Measurements from ENCODE around the gene FAM131A. TPM values are rescaled to one million over a fixed set of nuclear protein-coding genes. Genes with fewer than 3 reads are reported as not detected.

Gene FAM131A
- total RNA-seq, 1 donor from 2014 or later = 17.4 TPM

- H3K27me3 Mint-ChIP-seq (ENCODE audit: low read depth) = no peaks in the 10 kb centered on the region
- no peak overlapping the region for H3K4me3 Mint-ChIP-seq
- TF ChIP-seq, protein P1, sequence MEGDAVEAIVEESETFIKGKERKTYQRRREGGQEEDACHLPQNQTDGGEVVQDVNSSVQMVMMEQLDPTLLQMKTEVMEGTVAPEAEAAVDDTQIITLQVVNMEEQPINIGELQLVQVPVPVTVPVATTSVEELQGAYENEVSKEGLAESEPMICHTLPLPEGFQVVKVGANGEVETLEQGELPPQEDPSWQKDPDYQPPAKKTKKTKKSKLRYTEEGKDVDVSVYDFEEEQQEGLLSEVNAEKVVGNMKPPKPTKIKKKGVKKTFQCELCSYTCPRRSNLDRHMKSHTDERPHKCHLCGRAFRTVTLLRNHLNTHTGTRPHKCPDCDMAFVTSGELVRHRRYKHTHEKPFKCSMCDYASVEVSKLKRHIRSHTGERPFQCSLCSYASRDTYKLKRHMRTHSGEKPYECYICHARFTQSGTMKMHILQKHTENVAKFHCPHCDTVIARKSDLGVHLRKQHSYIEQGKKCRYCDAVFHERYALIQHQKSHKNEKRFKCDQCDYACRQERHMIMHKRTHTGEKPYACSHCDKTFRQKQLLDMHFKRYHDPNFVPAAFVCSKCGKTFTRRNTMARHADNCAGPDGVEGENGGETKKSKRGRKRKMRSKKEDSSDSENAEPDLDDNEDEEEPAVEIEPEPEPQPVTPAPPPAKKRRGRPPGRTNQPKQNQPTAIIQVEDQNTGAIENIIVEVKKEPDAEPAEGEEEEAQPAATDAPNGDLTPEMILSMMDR (IDR thresholded peaks at IDR 0.05; ENCODE audit: unreplicated experiment) = no peak
- no peak for DNase-seq (ENCODE audit: low spot score in 2 of 2, unreplicated experiment in 2 of 2)
- H3K36me3 Mint-ChIP-seq = peaks cover 7% of the 10 kb centered on the region
- H3K27ac Mint-ChIP-seq = no peak overlapping the region
- no peaks in the 10 kb centered on the region for H3K9me3 Mint-ChIP-seq
- peaks cover 21% of the 10 kb centered on the region for H3K4me1 Mint-ChIP-seq
These were observed 12.4 kb downstream of the FAM131A start for GRCh38 chr3:184349563-184350470.

DNA sequence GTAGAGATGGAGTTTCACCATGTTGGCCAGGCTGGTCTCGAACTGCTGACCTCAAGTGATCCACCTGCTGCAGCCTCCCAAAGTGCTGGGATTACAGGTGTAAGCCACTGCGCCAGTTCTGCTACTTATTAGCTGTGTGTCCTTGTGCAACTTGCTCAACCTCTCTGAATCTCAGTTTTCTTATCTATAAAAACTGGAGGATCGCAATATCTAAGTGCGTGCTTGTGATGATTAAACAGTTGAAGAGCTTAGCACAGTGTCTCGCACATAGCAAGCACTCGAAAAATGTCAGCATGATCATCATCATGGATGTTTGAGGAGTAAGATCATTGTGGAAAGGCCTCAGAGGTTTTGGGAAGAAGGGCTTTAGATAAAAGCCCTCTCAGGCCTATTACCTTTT, 13.2 kb downstream of the FAM131A start:
- peaks cover 16% of the 10 kb centered on the region for H3K4me1 Mint-ChIP-seq
- no peaks in the 10 kb centered on the region for H3K27me3 Mint-ChIP-seq (ENCODE audit: low read depth)
- no peak overlapping the region for H3K4me3 Mint-ChIP-seq
- peaks cover 8% of the 10 kb centered on the region for H3K36me3 Mint-ChIP-seq
- no peak for DNase-seq (ENCODE audit: low spot score in 2 of 2, unreplicated experiment in 2 of 2)
- no peaks in the 10 kb centered on the region for H3K9me3 Mint-ChIP-seq
- TF ChIP-seq, protein P1 (IDR thresholded peaks at IDR 0.05; ENCODE audit: unreplicated experiment) = no peak
- no peak overlapping the region for H3K27ac Mint-ChIP-seq

- peaks cover 15% of the 10 kb centered on the region for H3K4me1 Mint-ChIP-seq
- H3K27me3 Mint-ChIP-seq (ENCODE audit: low read depth) = no peaks in the 10 kb centered on the region
- H3K36me3 Mint-ChIP-seq = peaks cover 8% of the 10 kb centered on the region
- TF ChIP-seq, protein P1 (IDR thresholded peaks at IDR 0.05; ENCODE audit: unreplicated experiment) = no peak
- no peaks in the 10 kb centered on the region for H3K9me3 Mint-ChIP-seq
- no peak overlapping the region for H3K27ac Mint-ChIP-seq
- no peak for DNase-seq (ENCODE audit: low spot score in 2 of 2, unreplicated experiment in 2 of 2)
- no peak overlapping the region for H3K4me3 Mint-ChIP-seq
These were observed 14.2 kb downstream of the FAM131A start for GRCh38 chr3:184351511-184352148.

DNA sequence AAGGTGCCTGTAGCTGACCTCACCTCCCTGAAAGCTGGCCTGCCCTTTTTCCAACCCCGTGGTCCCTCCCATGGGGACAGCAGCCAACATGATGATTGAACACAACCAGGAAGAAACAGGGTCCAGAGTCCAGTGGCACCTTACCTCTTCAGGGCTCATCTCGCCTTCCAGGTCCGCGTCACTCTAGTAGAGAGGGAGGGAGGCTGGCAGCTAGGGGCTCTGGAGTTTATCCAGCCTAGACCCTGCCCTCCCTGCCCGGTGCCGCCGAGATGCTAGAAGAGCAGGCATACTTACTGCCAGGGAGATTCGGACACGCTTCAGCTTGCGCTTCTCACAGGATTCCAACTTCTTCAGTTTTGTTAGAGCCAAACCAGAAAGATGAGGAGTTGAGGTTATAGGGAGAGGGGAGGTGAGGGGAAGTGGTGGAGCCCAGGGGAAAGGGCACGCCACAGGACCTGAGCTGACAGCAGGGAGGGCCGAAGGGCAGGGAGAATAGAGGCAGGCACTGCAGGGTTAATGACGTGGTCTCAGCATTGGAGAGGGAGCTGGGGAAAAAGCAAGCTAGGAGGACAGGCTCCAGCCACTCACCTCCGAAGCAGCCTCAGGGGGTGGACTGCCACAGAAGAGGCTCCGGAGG, 14.9 kb downstream of the FAM131A start:
- Mint-ChIP-seq H3K4me3 (no peak overlapping the region), H3K27ac (no peak overlapping the region), H3K27me3 (ENCODE audit: low read depth) (no peaks in the 10 kb centered on the region), H3K36me3 (peaks cover 8% of the 10 kb centered on the region), H3K4me1 (peaks cover 15% of the 10 kb centered on the region), H3K9me3 (no peaks in the 10 kb centered on the region)
- no peak for DNase-seq (ENCODE audit: low spot score in 2 of 2, unreplicated experiment in 2 of 2)
- TF ChIP-seq, protein P1 (IDR thresholded peaks at IDR 0.05; ENCODE audit: unreplicated experiment) = no peak

DNA sequence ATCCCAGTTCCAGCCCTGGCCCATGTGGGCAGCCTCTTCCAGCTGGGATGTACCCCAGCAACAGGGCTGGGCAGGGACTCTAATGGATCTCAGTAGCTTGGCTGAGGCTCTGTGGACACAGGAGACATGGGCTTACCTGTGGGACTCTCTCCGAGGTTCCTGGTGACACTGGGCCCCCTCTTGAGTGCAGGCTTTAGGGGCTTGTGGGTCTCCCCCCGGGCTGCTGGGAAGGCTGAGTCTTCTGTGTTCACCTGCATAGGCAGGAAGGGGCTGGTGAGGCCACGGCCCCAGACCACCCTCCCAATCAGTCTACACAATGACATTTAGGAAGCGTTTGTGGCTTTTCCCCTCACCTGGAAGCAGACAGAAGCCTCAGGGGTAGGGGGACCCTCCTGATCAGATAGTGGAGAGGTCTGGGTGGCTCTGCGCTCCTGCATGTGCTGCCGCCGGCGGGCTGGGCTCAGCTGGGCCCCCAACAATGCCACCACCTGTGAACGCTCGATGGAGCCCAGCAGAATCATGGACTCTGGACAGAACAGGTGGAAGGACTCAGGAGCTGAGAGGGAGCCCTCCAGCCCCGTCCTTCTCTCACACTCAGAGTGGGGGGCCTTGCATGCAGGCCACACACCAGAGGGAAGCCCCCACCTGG, 15.6 kb downstream of the FAM131A start:
- H3K4me1 Mint-ChIP-seq = peaks cover 9% of the 10 kb centered on the region
- no peak overlapping the region for H3K4me3 Mint-ChIP-seq
- TF ChIP-seq, protein P1 (IDR thresholded peaks at IDR 0.05; ENCODE audit: unreplicated experiment) = no peak
- peaks cover 8% of the 10 kb centered on the region for H3K36me3 Mint-ChIP-seq
- no peak overlapping the region for H3K27ac Mint-ChIP-seq
- no peaks in the 10 kb centered on the region for H3K9me3 Mint-ChIP-seq
- no peaks in the 10 kb centered on the region for H3K27me3 Mint-ChIP-seq (ENCODE audit: low read depth)
- no peak for DNase-seq (ENCODE audit: low spot score in 2 of 2, unreplicated experiment in 2 of 2)

Measured in mesothelial cell of epicardium (in vitro differentiated cells).